ENCODE results near the gene ZG16B. TPM values are rescaled to one million over a fixed set of nuclear protein-coding genes. Genes with fewer than 3 reads are reported as not detected.

The ZG16B gene
- total RNA-seq, 2 donors from 2014 or later: 37.1 to 268 TPM

GRCh38 chr16:2813771-2814221 is 16.3 kb upstream of the ZG16B start:
- 68% methylated on average over 7 of the region's 7 CpGs for WGBS
- intact Hi-C loops (cut with DNase I): no loop called here
- H3K27ac ChIP-seq: no peak overlapping the region
- no peaks in the 10 kb centered on the region for H3K27me3 ChIP-seq (replicated peaks; ENCODE audit: insufficient read depth)
- no peaks in the 10 kb centered on the region for H3K9me3 ChIP-seq
- no peaks in the 10 kb centered on the region for H3K36me3 ChIP-seq
- H3K4me3 ChIP-seq: no peak overlapping the region
- DNase-seq (ENCODE audit: low spot score): no peak
- TF ChIP-seq POLR2A (IDR thresholded peaks at IDR 0.05) (no peak), POLR2AphosphoS5 (IDR thresholded peaks at IDR 0.05) (no peak)
- no peaks in the 10 kb centered on the region for H3K4me1 ChIP-seq (replicated peaks)

- no peak for DNase-seq (ENCODE audit: low spot score)
- Histone ChIP-seq H3K27ac (no peak overlapping the region), H3K27me3 (replicated peaks; ENCODE audit: insufficient read depth) (no peaks in the 10 kb centered on the region), H3K4me3 (no peak overlapping the region), H3K36me3 (no peaks in the 10 kb centered on the region), H3K4me1 (replicated peaks) (no peaks in the 10 kb centered on the region), H3K9me3 (no peaks in the 10 kb centered on the region)
- intact Hi-C loops (cut with DNase I): no loop called here
- TF ChIP-seq CTCF (IDR thresholded peaks at IDR 0.05) (no peak), POLR2AphosphoS5 (IDR thresholded peaks at IDR 0.05) (no peak), POLR2A (IDR thresholded peaks at IDR 0.05) (no peak)
- WGBS: 70% methylated on average over 20 of the region's 20 CpGs
Observed at GRCh38 chr16:2814551-2815298, 15.4 kb upstream of the ZG16B start.

GRCh38 chr16:2815299-2815771 is 14.8 kb upstream of the ZG16B start:
- Histone ChIP-seq H3K27me3 (replicated peaks; ENCODE audit: insufficient read depth) (no peaks in the 10 kb centered on the region), H3K9me3 (no peaks in the 10 kb centered on the region), H3K36me3 (no peaks in the 10 kb centered on the region), H3K4me3 (no peak overlapping the region), H3K27ac (no peak overlapping the region), H3K4me1 (replicated peaks) (no peaks in the 10 kb centered on the region)
- intact Hi-C loops (cut with DNase I): no loop called here
- no peak for DNase-seq (ENCODE audit: low spot score)
- TF ChIP-seq POLR2A (IDR thresholded peaks at IDR 0.05): no peak
- TF ChIP-seq CTCF (IDR thresholded peaks at IDR 0.05): no peak
- TF ChIP-seq POLR2AphosphoS5 (IDR thresholded peaks at IDR 0.05): no peak
- WGBS: 77% methylated on average over 10 of the region's 10 CpGs

GRCh38 chr16:2816751-2817339 is 13.3 kb upstream of the ZG16B start, which contains the start of gene PRSS21:
TSS of gene PRSS21 (plus strand) at chr16:2817237. CDS start at chr16:2817269, 32 bp downstream.
- intact Hi-C loops (cut with DNase I): no loop called here
- Histone ChIP-seq H3K4me3 (peak within 1 kb of the TSS in 1 of 2 donors; percentile 13), H3K36me3 (no peaks in the 10 kb centered on the region), H3K27me3 (replicated peaks; ENCODE audit: insufficient read depth) (no peaks in the 10 kb centered on the region), H3K27ac (no peak within 1 kb of the TSS), H3K9me3 (no peaks in the 10 kb centered on the region), H3K4me1 (replicated peaks) (no peaks in the 10 kb centered on the region)
- TF ChIP-seq POLR2A (IDR thresholded peaks at IDR 0.05) (no peak), CTCF (IDR thresholded peaks at IDR 0.05) (peak in 1 of 4 experiments; percentile 42), POLR2AphosphoS5 (IDR thresholded peaks at IDR 0.05) (no peak)
- WGBS: 64% methylated on average over 28 of the region's 28 CpGs
- no peak for DNase-seq (ENCODE audit: low spot score)

- Histone ChIP-seq H3K27ac (no peak overlapping the region), H3K4me1 (replicated peaks) (no peaks in the 10 kb centered on the region), H3K36me3 (no peaks in the 10 kb centered on the region), H3K4me3 (peak overlapping the region in 1 of 2 donors; percentile 13), H3K27me3 (replicated peaks; ENCODE audit: insufficient read depth) (no peaks in the 10 kb centered on the region), H3K9me3 (no peaks in the 10 kb centered on the region)
- no peak for TF ChIP-seq POLR2A (IDR thresholded peaks at IDR 0.05)
- TF ChIP-seq POLR2AphosphoS5 (IDR thresholded peaks at IDR 0.05): no peak
- TF ChIP-seq CTCF (IDR thresholded peaks at IDR 0.05): no peak
- intact Hi-C loops (cut with DNase I): no loop called here
- 80% methylated on average over 67 of the region's 68 CpGs for WGBS
- DNase-seq (ENCODE audit: low spot score): no peak
Observed at GRCh38 chr16:2817340-2818271, 12.5 kb upstream of the ZG16B start.

Measured in prostate gland (tissue), 2 donors.